RWPE1 (cell line): Measurements from ENCODE around the gene FSTL1.
A peak's percentile ranks its signal among the peaks of the same experiment; 100 is the strongest.

Experiments used
- CTCF ChIA-PET: fragments of 350-600 bp; sonication (Branson Sonifier 250); formaldehyde crosslinking; extraction: SDS; loops from one replicate; lab custom pipeline; 2021; lab: Yijun Ruan, JAX
- POLR2A ChIA-PET: fragments of 400-600 bp; formaldehyde crosslinking; extraction: SDS; loops from one replicate; lab custom pipeline; 2020; ENCODE audit warnings: antibody characterized with exemption; ENCODE audit not compliant: low non-redundant PET; lab: Yijun Ruan, JAX
- DNase-seq: peaks from one replicate; pipeline ENCODE4 v3.0.0; 2012; ENCODE audit warnings: low spot score
- H3K27ac ChIP-seq: fragments of 450-650 bp; 2 replicates; pipeline ENCODE4 v1.5.1; 2017
- TF ChIP-seq, protein P1 (sequence below): fragments of 450-650 bp; conservative IDR thresholded peaks from 2 replicates; pipeline ENCODE4 v1.5.1; 2017; ENCODE audit warnings: low read depth, mild to moderate bottlenecking

The FSTL1 gene

DNA sequence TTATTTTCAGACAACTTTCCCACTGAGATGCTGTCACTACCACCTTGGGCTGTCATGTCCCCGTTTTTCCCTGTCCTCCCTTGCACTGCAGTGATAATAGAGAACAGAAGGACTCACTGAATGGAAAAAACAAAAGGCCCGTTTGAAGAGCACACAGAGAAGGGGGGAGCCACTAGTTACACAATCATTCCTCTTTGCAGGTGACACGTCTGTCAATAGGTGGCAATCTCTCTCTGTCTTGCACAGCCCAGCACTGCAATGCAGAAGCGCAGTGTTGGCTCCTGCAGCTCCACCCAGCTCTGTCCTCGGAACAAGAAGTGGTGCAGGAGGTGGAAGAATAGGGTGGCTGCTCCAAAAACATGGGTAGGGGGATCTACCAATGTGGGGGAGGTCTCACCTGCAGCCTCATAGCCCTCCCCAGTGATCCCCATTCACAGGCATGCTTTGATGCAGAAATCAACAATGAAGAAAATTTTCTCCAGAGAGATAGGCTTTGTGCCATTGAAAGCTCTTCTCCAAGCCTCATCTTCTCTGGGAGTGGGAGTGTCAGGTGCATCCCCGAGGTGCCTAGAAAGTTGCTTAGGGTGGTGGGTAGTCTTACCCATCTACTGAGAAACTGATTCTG lies 31.8 kb downstream of the FSTL1 start:
- TF ChIP-seq, protein P1, sequence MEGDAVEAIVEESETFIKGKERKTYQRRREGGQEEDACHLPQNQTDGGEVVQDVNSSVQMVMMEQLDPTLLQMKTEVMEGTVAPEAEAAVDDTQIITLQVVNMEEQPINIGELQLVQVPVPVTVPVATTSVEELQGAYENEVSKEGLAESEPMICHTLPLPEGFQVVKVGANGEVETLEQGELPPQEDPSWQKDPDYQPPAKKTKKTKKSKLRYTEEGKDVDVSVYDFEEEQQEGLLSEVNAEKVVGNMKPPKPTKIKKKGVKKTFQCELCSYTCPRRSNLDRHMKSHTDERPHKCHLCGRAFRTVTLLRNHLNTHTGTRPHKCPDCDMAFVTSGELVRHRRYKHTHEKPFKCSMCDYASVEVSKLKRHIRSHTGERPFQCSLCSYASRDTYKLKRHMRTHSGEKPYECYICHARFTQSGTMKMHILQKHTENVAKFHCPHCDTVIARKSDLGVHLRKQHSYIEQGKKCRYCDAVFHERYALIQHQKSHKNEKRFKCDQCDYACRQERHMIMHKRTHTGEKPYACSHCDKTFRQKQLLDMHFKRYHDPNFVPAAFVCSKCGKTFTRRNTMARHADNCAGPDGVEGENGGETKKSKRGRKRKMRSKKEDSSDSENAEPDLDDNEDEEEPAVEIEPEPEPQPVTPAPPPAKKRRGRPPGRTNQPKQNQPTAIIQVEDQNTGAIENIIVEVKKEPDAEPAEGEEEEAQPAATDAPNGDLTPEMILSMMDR, result peak; percentile 57
- CTCF ChIA-PET, result interaction anchor here (0.6 to 5.0 kb wide), 6 partner anchors 131 to 175 kb away, joined by 3 to 54 read pairs (median 4); no protein-coding TSS in a partner anchor
- peak; percentile 70 for DNase-seq
- H3K27ac ChIP-seq, result no peak overlapping the region
- POLR2A ChIA-PET, result no interaction called here

DNA sequence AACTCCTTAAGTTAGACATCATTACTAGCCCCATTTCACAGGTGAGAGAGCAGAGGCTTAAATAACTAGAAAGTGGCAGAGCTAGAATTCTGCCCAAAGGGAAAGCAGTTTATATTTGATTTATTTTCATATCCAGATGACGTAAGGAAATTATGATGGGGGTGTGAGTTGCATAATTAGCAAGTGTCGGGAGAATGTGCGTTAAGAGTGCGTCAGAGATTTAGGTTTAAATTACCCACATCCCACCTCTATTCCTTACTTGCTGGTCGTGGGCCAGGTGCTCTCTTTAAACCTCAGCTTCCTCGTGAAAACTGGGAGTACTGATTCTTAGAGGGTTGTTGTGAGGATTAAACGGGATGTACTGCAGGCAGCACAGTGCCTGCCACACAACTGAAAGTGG lies 32.3 kb downstream of the FSTL1 start:
- ChIA-PET POLR2A (no interaction called here), CTCF (interaction anchor here (0.7 to 5.0 kb wide), 8 partner anchors 13 to 348 kb away, joined by 3 to 54 read pairs (median 6); no protein-coding TSS in a partner anchor)
- no peak overlapping the region for H3K27ac ChIP-seq
- DNase-seq, result no peak
- TF ChIP-seq, protein P1, result no peak

DNA sequence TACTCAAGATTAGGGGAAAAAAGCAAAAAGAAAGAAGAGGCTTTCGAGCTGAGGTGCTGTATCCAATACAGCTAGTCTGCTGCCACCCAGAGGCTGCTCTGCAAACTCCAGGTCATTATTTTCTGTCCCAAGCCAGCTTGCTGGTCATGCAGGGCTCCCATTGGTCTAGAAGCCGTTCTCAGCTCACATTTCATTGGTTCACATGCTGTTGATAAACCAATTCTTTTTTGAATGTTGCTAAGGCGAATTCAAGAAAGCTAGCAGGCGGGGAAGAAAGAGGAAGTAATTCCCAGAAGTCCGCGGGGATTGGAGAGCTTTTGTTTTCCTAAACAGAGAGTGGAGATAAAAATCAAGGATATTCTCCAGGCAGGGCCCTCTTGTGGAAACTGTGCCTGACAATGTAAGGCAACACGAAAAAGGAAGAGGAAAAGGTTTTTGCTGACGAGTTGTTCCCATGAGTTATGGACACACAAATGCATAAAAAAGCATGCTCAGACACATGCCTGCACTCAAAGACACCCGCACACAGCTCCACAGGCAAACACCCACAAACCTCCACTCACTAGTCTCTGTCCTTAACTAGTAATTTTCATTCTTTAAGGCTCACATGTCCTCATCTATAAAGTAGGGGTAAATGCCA lies 33.4 kb downstream of the FSTL1 start:
- ChIA-PET POLR2A (interaction anchor here (0.7 kb wide), 1 partner anchor 172 kb away, joined by 3 read pairs; no protein-coding TSS in a partner anchor), CTCF (interaction anchor here (0.5 to 5.0 kb wide), 15 partner anchors 12 to 728 kb away, joined by 3 to 54 read pairs (median 6); partner anchors contain the start of gene LRRC58)
- TF ChIP-seq, protein P1, result peak; percentile 89
- DNase-seq, result peak; percentile 97
- H3K27ac ChIP-seq, result peak overlapping the region; percentile 57

DNA sequence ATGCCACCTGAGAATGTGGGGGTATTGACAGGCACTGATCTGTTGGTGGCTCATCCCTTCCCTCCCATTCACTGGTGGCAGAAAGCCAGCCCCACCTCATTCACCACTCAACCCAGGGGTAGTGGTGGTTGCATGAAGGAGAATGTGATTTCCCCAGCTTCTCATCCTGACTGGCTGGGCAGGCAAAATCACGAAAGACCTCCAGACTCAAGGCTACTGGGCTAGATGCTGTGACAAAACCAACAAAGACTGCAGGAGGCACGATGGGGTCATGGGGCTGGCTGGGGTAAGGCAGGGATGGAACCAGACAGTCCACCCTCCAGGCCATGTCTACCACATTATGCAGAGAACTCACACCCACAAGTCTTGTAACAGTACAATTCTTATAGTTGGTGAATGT lies 33.9 kb downstream of the FSTL1 start:
- ChIA-PET CTCF (interaction anchor here (0.5 to 5.0 kb wide), 14 partner anchors 11 to 727 kb away, joined by 3 to 54 read pairs (median 6); partner anchors contain the start of gene LRRC58), POLR2A (interaction anchor here (0.7 kb wide), 1 partner anchor 172 kb away, joined by 3 read pairs; no protein-coding TSS in a partner anchor)
- DNase-seq, result no peak
- peak overlapping the region; percentile 57 for H3K27ac ChIP-seq
- TF ChIP-seq, protein P1, result no peak

DNA sequence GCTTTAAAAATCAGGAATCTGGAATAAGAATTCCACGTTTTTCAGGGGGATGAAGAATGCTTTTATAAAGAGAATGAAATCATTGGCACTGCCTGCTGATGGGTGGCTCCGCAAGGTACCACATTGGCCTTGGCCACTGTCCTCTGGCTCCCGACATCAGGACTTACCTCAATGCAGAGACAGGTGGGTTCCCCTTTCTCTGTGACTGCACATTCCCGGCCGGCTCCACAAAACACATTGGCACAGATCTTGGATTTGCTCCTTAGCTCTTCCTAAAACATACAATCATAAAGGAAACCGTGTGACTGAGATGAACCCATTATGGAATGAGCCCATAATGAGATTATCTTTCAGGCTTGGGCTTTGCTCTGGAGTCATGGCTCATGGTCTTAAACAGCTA lies 35.0 kb downstream of the FSTL1 start:
- POLR2A ChIA-PET, result no interaction called here
- TF ChIP-seq, protein P1, result no peak
- CTCF ChIA-PET, result interaction anchor here (0.7 to 3.4 kb wide), 2 partner anchors 67 to 172 kb away, joined by 3 to 25 read pairs; no protein-coding TSS in a partner anchor
- no peak overlapping the region for H3K27ac ChIP-seq
- no peak for DNase-seq

DNA sequence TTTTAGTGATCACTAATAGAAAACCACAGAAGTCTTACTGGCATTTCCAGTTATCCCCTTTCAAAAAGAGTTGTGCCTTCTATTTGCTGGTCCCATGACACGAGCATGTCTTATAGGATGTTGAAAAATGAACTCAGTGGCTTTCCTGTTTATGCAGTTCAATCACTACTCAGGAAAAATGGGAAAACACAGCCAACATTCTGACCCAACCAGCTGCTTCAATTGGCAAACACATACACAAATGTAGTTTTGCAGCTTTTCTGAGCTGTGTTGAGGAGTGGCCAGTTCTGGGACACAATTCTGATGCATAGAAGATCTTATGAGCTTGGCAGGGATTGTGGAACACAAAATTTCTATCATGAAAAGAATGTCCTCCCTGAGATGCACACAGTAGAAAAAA lies 40.3 kb downstream of the FSTL1 start:
- H3K27ac ChIP-seq, result no peak overlapping the region
- DNase-seq, result no peak
- TF ChIP-seq, protein P1, result no peak
- ChIA-PET CTCF (no interaction called here), POLR2A (no interaction called here)
